HepG2 (cell line): ENCODE measurements around the gene NDUFAF3. TPM values are rescaled to one million over a fixed set of nuclear protein-coding genes. Genes with fewer than 3 reads are reported as not detected.

ENCODE experiments used
- CBFB ChIP-seq: sonication (generic); formaldehyde crosslinking; IDR thresholded peaks from 2 replicates; pipeline ENCODE4 v1.4.0; 2020; ENCODE audit warnings: missing genetic modification reagents
- CCDC6 ChIP-seq: sonication (generic); formaldehyde crosslinking; IDR thresholded peaks from 2 replicates; pipeline ENCODE4 v1.8.1; 2022; ENCODE audit warnings: mild to moderate bottlenecking, missing genetic modification reagents, moderate library complexity
- JDP2 ChIP-seq: sonication (generic); formaldehyde crosslinking; IDR thresholded peaks from 2 replicates; pipeline ENCODE4 v1.8.1; 2022; ENCODE audit warnings: missing genetic modification reagents, borderline replicate concordance
- KDM5A ChIP-seq: fragments of 200-600 bp; sonication (generic); IDR thresholded peaks from 2 replicates; pipeline ENCODE4 v1.7.0; 2018; ENCODE audit warnings: antibody characterized with exemption, mild to moderate bottlenecking, low read length, borderline replicate concordance
- MAF1 ChIP-seq: sonication (generic); formaldehyde crosslinking; IDR thresholded peaks from 2 replicates; pipeline ENCODE4 v1.5.0; 2020; ENCODE audit warnings: missing genetic modification reagents, borderline replicate concordance
- MIER2 ChIP-seq: IDR thresholded peaks from 2 replicates; pipeline ENCODE4 v1.6.1; 2016; ENCODE audit warnings: missing biosample characterization, missing genetic modification reagents
- PHB2 ChIP-seq: fragments of 450-650 bp; IDR thresholded peaks from 2 replicates; pipeline ENCODE4 v1.6.1; 2018; ENCODE audit not compliant: partially characterized antibody
- SMAD3 ChIP-seq: sonication (generic); formaldehyde crosslinking; IDR thresholded peaks from 2 replicates; pipeline ENCODE4 v1.4.0; 2020; ENCODE audit warnings: missing genetic modification reagents
- TSC22D2 ChIP-seq: sonication (generic); formaldehyde crosslinking; IDR thresholded peaks from 2 replicates; pipeline ENCODE4 v1.5.1; 2020; ENCODE audit warnings: missing genetic modification reagents, mild to moderate bottlenecking, borderline replicate concordance
- ZNF263 ChIP-seq: sonication (generic); formaldehyde crosslinking; IDR thresholded peaks from 2 replicates; pipeline ENCODE4 v1.4.0; 2020; ENCODE audit warnings: missing genetic modification reagents
- ZNF543 ChIP-seq: sonication (generic); formaldehyde crosslinking; IDR thresholded peaks from 2 replicates; pipeline ENCODE4 v1.4.0; 2020; ENCODE audit warnings: mild to moderate bottlenecking, missing genetic modification reagents
- ZNF670 ChIP-seq: sonication (generic); formaldehyde crosslinking; IDR thresholded peaks from 2 replicates; pipeline ENCODE4 v1.8.0; 2022; ENCODE audit warnings: mild to moderate bottlenecking, missing genetic modification reagents, borderline replicate concordance
- ZNF776 ChIP-seq: sonication (generic); formaldehyde crosslinking; IDR thresholded peaks from 2 replicates; pipeline ENCODE4 v1.4.0; 2020; ENCODE audit warnings: mild to moderate bottlenecking, missing genetic modification reagents
- ZNF781 ChIP-seq: sonication (generic); formaldehyde crosslinking; IDR thresholded peaks from 2 replicates; pipeline ENCODE4 v1.5.1; 2020; ENCODE audit warnings: borderline replicate concordance, mild to moderate bottlenecking, missing genetic modification reagents; ENCODE audit errors: not compliant biosample characterization
- ZNF850 ChIP-seq: sonication (generic); formaldehyde crosslinking; conservative IDR thresholded peaks from 2 replicates; pipeline ENCODE4 v1.9.0; 2021; ENCODE audit warnings: mild to moderate bottlenecking, missing genetic modification reagents
- polyA plus RNA-seq, 8 experiments: library from polyadenylated mRNA; depleted of rRNA in 3 of 8; stranded (reverse) in 7 of 8; unstranded in 1 of 8; fragments of >200 nt; fragmentation: Illumina TruSeq in 4 of 8; extraction: Trizol in 4 of 8; gene quantifications; 2 replicates each; pipeline versions ENCODE4 v1.2.1 to v1.2.3, GENCODE V29; 2011 to 2016; ENCODE audit warnings: low read depth in 4 of 8, missing spikeins in 1 of 8, mixed read lengths in 1 of 8; ENCODE audit not compliant: insufficient read depth in 1 of 8
- total RNA-seq, 5 experiments: library from RNA; depleted of rRNA; stranded (reverse); fragments of >200 nt; fragmentation: Illumina TruSeq; extraction: Trizol; gene quantifications; 2 replicates each; pipeline ENCODE4 v1.2.3, GENCODE V29; 2016; ENCODE audit warnings: low read depth in 1 of 5
- TF ChIP-seq, protein P1 (sequence below): sonication (generic); formaldehyde crosslinking; IDR thresholded peaks from 2 replicates; pipeline ENCODE4 v1.4.0; 2020; ENCODE audit warnings: missing genetic modification reagents, borderline replicate concordance
- TF ChIP-seq, protein P2 (sequence below): sonication (generic); formaldehyde crosslinking; IDR thresholded peaks from 2 replicates; pipeline ENCODE4 v1.4.0; 2020; ENCODE audit warnings: mild to moderate bottlenecking, missing genetic modification reagents
- TF ChIP-seq, protein P3 (sequence below): sonication (generic); formaldehyde crosslinking; IDR thresholded peaks from 2 replicates; pipeline ENCODE4 v1.4.0; 2020; ENCODE audit warnings: mild to moderate bottlenecking, missing genetic modification reagents
- TF ChIP-seq, protein P4 (sequence below): sonication (generic); formaldehyde crosslinking; IDR thresholded peaks from 2 replicates; pipeline ENCODE4 v1.4.0; 2020; ENCODE audit warnings: missing genetic modification reagents; ENCODE audit errors: not compliant biosample characterization

Gene NDUFAF3
- total and polyA plus RNA-seq, 2 of the 13 experiments (the other 11 are each of a cell fraction or from before 2014, with no cell fraction given), result 39.0 to 50.0 TPM

DNA sequence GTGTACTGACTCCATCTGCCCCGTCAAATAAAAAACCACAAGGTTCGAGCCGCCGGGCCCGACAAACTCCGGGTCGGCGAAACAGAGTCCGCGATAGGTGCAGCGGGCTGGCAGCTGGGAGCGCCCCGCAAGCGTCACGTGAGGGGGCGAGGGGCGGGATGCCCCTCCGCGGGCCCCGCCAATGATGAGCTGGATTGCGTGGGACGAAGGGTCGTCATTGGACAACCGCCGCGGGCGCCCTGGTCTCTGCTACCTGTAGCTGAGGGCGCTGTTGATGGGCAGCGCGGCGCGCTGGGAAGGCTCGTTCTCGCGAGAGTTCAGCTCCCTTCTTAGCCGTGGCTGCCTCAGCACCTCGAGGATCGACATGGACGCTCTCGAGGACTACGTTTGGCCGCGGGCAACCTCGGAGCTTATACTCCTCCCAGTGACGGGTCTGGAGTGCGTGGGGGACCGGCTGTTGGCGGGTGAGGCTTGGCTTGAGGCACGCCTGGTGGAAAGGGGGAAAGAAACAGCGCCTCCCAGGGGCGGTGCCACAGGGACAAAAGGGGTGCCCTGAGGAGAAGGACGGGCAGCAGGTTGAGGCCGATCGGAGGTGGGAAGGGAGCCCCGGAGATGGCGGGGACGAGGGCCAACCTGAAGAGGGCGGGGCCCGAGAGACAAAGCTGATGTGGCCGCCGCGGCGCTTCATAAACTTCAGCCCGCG is 14.7 kb upstream of the NDUFAF3 start, which contains the start of gene WDR6 (continued):
- TF ChIP-seq, protein P1, sequence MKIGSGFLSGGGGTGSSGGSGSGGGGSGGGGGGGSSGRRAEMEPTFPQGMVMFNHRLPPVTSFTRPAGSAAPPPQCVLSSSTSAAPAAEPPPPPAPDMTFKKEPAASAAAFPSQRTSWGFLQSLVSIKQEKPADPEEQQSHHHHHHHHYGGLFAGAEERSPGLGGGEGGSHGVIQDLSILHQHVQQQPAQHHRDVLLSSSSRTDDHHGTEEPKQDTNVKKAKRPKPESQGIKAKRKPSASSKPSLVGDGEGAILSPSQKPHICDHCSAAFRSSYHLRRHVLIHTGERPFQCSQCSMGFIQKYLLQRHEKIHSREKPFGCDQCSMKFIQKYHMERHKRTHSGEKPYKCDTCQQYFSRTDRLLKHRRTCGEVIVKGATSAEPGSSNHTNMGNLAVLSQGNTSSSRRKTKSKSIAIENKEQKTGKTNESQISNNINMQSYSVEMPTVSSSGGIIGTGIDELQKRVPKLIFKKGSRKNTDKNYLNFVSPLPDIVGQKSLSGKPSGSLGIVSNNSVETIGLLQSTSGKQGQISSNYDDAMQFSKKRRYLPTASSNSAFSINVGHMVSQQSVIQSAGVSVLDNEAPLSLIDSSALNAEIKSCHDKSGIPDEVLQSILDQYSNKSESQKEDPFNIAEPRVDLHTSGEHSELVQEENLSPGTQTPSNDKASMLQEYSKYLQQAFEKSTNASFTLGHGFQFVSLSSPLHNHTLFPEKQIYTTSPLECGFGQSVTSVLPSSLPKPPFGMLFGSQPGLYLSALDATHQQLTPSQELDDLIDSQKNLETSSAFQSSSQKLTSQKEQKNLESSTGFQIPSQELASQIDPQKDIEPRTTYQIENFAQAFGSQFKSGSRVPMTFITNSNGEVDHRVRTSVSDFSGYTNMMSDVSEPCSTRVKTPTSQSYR (CRISPR knock-in tag), result no peak
- TF ChIP-seq MAF1 (CRISPR knock-in tag) (0 out of 2 replicates have a peak, but pooled peaks have one; percentile 20), ZNF670 (CRISPR knock-in tag) (peak; percentile 1; the same call in 1 of the 2 replicates), ZNF776 (peak; percentile 81; the same call in 1 of the 2 replicates), ZNF781 (peak; percentile 69), JDP2 (no peak), TSC22D2 (CRISPR knock-in tag) (peak; percentile 53; the same call in 1 of the 2 replicates), CCDC6 (CRISPR knock-in tag) (peak; percentile 66; the same call in 1 of the 2 replicates), ZNF263 (CRISPR knock-in tag) (no peak), KDM5A (peak; percentile 89), CBFB (CRISPR knock-in tag) (0 out of 2 replicates have a peak, but pooled peaks have one; percentile 16), ZNF543 (peak; percentile 64), PHB2 (no peak), ZNF850 (CRISPR knock-in tag) (no peak), SMAD3 (peak; percentile 71; the same call in 1 of the 2 replicates), MIER2 (CRISPR knock-in tag) (no peak)
- TF ChIP-seq, protein P2, sequence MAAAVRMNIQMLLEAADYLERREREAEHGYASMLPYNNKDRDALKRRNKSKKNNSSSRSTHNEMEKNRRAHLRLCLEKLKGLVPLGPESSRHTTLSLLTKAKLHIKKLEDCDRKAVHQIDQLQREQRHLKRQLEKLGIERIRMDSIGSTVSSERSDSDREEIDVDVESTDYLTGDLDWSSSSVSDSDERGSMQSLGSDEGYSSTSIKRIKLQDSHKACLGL, result peak; percentile 74
- TF ChIP-seq, protein P3, sequence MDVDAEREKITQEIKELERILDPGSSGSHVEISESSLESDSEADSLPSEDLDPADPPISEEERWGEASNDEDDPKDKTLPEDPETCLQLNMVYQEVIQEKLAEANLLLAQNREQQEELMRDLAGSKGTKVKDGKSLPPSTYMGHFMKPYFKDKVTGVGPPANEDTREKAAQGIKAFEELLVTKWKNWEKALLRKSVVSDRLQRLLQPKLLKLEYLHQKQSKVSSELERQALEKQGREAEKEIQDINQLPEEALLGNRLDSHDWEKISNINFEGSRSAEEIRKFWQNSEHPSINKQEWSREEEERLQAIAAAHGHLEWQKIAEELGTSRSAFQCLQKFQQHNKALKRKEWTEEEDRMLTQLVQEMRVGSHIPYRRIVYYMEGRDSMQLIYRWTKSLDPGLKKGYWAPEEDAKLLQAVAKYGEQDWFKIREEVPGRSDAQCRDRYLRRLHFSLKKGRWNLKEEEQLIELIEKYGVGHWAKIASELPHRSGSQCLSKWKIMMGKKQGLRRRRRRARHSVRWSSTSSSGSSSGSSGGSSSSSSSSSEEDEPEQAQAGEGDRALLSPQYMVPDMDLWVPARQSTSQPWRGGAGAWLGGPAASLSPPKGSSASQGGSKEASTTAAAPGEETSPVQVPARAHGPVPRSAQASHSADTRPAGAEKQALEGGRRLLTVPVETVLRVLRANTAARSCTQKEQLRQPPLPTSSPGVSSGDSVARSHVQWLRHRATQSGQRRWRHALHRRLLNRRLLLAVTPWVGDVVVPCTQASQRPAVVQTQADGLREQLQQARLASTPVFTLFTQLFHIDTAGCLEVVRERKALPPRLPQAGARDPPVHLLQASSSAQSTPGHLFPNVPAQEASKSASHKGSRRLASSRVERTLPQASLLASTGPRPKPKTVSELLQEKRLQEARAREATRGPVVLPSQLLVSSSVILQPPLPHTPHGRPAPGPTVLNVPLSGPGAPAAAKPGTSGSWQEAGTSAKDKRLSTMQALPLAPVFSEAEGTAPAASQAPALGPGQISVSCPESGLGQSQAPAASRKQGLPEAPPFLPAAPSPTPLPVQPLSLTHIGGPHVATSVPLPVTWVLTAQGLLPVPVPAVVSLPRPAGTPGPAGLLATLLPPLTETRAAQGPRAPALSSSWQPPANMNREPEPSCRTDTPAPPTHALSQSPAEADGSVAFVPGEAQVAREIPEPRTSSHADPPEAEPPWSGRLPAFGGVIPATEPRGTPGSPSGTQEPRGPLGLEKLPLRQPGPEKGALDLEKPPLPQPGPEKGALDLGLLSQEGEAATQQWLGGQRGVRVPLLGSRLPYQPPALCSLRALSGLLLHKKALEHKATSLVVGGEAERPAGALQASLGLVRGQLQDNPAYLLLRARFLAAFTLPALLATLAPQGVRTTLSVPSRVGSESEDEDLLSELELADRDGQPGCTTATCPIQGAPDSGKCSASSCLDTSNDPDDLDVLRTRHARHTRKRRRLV (CRISPR knock-in tag), result peak; percentile 85; the same call in 1 of the 2 replicates
- TF ChIP-seq, protein P4, sequence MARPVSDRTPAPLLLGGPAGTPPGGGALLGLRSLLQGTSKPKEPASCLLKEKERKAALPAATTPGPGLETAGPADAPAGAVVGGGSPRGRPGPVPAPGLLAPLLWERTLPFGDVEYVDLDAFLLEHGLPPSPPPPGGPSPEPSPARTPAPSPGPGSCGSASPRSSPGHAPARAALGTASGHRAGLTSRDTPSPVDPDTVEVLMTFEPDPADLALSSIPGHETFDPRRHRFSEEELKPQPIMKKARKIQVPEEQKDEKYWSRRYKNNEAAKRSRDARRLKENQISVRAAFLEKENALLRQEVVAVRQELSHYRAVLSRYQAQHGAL (CRISPR knock-in tag), result no peak
